Nephron (organoid): ENCODE measurements around the gene ATP6V0C.
A peak's percentile ranks its signal among the peaks of the same experiment; 100 is the strongest.

ENCODE experiments used
- H3K27ac Mint-ChIP-seq, 3 experiments: 2 replicates each; pipeline ENCODE4 v1.8.0; 2020; ENCODE audit warnings: mixed read lengths in 3 of 3, mild to moderate bottlenecking in 2 of 3, moderate library complexity in 1 of 3
- H3K27me3 Mint-ChIP-seq: 2 replicates; pipeline ENCODE4 v1.8.0; 2021; ENCODE audit warnings: low read depth, mild to moderate bottlenecking, moderate library complexity, mixed read lengths
- H3K36me3 Mint-ChIP-seq: 2 replicates; pipeline ENCODE4 v1.8.0; 2020; ENCODE audit warnings: low read depth, mixed read lengths
- H3K4me1 Mint-ChIP-seq: 2 replicates; pipeline ENCODE4 v1.8.0; 2020; ENCODE audit warnings: mixed read lengths
- H3K4me3 Mint-ChIP-seq, 3 experiments: 2 replicates each; pipeline ENCODE4 v1.8.0; 2020; ENCODE audit warnings: mild to moderate bottlenecking in 3 of 3, mixed read lengths in 3 of 3, moderate library complexity in 2 of 3
- H3K9me3 Mint-ChIP-seq: 2 replicates; pipeline ENCODE4 v1.8.0; 2020; ENCODE audit warnings: mixed read lengths
- CTCF ChIP-seq, 3 experiments: fragments of 200-600 bp; sonication (generic); IDR thresholded peaks; one replicate each; pipeline ENCODE4 v1.5.0; 2021; ENCODE audit warnings: antibody characterized with exemption in 3 of 3; ENCODE audit not compliant: unreplicated experiment in 3 of 3

ATP6V0C gene

GRCh38 chr16:2513405-2514332 is at the start of gene ATP6V0C:
ATP6V0C (plus strand) TSS chr16:2513952; CDS start chr16:2514104, 152 bp downstream.
- Mint-ChIP-seq H3K9me3 (no peaks in the 10 kb centered on the region), H3K4me3 (peak within 1 kb of the TSS; percentile 90 to 95 (median 94)), H3K27me3 (peaks cover 3% of the 10 kb centered on the region), H3K36me3 (peaks cover 6% of the 10 kb centered on the region), H3K4me1 (peaks cover 56% of the 10 kb centered on the region), H3K27ac (peak within 1 kb of the TSS; percentile 97 to 99 (median 98))
- TF ChIP-seq CTCF (IDR thresholded peaks at IDR 0.05; ENCODE audit: unreplicated experiment in 3 of 3): no peak

GRCh38 chr16:2464333-2464732 is 49.4 kb upstream of the ATP6V0C start:
- H3K36me3 Mint-ChIP-seq: no peaks in the 10 kb centered on the region
- H3K27me3 Mint-ChIP-seq: no peaks in the 10 kb centered on the region
- no peaks in the 10 kb centered on the region for H3K9me3 Mint-ChIP-seq
- H3K4me1 Mint-ChIP-seq: peaks cover 5% of the 10 kb centered on the region
- no peak for TF ChIP-seq CTCF (IDR thresholded peaks at IDR 0.05; ENCODE audit: unreplicated experiment in 3 of 3)
- no peak overlapping the region for H3K27ac Mint-ChIP-seq
- no peak overlapping the region for H3K4me3 Mint-ChIP-seq

GRCh38 chr16:2465653-2466415 is 47.9 kb upstream of the ATP6V0C start:
- peaks cover 13% of the 10 kb centered on the region for H3K4me1 Mint-ChIP-seq
- H3K27me3 Mint-ChIP-seq: no peaks in the 10 kb centered on the region
- H3K9me3 Mint-ChIP-seq: no peaks in the 10 kb centered on the region
- no peak for TF ChIP-seq CTCF (IDR thresholded peaks at IDR 0.05; ENCODE audit: unreplicated experiment in 3 of 3)
- H3K4me3 Mint-ChIP-seq: peak overlapping the region in 2 of 3 experiments; percentile 36 to 49
- H3K36me3 Mint-ChIP-seq: no peaks in the 10 kb centered on the region
- peak overlapping the region in 1 of 3 experiments; percentile 46 for H3K27ac Mint-ChIP-seq

GRCh38 chr16:2466667-2467527 is 46.9 kb upstream of the ATP6V0C start:
- no peaks in the 10 kb centered on the region for H3K9me3 Mint-ChIP-seq
- H3K27me3 Mint-ChIP-seq: no peaks in the 10 kb centered on the region
- peak overlapping the region; percentile 51 to 72 (median 64) for H3K4me3 Mint-ChIP-seq
- peak overlapping the region; percentile 59 to 80 (median 78) for H3K27ac Mint-ChIP-seq
- H3K4me1 Mint-ChIP-seq: peaks cover 13% of the 10 kb centered on the region
- no peaks in the 10 kb centered on the region for H3K36me3 Mint-ChIP-seq
- no peak for TF ChIP-seq CTCF (IDR thresholded peaks at IDR 0.05; ENCODE audit: unreplicated experiment in 3 of 3)

DNA sequence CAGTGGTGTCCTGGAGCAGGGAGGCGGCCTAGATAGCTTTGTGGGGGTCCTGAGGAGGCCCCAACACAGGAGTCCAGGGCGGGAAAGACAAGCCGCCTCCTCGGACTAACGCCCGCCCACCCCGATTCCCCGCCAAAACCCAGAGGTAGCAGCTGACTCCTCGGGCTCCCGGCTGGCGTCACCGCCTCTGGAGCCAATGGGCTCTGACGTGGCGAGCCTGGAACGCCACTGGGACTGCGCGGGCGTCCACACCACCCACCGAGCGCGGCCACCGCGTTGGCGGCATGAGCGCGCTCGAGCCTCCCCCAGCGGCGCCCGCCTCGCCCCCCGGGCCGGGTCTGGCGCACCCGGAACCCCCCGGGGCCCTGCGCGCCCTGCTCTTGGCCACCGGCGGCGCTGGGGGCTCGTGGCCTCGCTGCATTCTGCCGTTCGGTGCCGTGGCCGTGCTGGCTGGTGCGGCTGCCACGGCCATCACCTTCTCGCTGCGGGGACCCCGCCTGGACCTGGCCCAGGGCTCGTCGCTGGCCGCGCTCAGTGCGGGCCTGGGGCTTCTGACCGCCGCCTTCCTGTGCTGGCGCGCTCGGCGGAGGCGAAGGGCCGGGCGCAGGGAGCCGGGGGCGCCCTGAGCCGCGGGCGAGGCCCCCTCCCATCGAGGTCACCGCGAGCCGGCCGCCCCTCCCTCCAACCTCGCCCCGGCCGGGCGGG is 46.1 kb upstream of the ATP6V0C start:
- Mint-ChIP-seq H3K9me3 (no peaks in the 10 kb centered on the region), H3K27ac (peak overlapping the region; percentile 59 to 80 (median 78)), H3K4me3 (peak overlapping the region; percentile 75 to 81 (median 79)), H3K27me3 (no peaks in the 10 kb centered on the region), H3K36me3 (no peaks in the 10 kb centered on the region), H3K4me1 (peaks cover 13% of the 10 kb centered on the region)
- peak; percentile 13 to 20 (median 15) for TF ChIP-seq CTCF (IDR thresholded peaks at IDR 0.05; ENCODE audit: unreplicated experiment in 3 of 3)
